8988T (cell line): ENCODE data around the gene FH.
A peak's percentile ranks its signal among the peaks of the same experiment; 100 is the strongest.

Source experiments
- DNase-seq: peaks from one replicate; pipeline ENCODE4 v3.0.0; 2011

Gene FH

DNA sequence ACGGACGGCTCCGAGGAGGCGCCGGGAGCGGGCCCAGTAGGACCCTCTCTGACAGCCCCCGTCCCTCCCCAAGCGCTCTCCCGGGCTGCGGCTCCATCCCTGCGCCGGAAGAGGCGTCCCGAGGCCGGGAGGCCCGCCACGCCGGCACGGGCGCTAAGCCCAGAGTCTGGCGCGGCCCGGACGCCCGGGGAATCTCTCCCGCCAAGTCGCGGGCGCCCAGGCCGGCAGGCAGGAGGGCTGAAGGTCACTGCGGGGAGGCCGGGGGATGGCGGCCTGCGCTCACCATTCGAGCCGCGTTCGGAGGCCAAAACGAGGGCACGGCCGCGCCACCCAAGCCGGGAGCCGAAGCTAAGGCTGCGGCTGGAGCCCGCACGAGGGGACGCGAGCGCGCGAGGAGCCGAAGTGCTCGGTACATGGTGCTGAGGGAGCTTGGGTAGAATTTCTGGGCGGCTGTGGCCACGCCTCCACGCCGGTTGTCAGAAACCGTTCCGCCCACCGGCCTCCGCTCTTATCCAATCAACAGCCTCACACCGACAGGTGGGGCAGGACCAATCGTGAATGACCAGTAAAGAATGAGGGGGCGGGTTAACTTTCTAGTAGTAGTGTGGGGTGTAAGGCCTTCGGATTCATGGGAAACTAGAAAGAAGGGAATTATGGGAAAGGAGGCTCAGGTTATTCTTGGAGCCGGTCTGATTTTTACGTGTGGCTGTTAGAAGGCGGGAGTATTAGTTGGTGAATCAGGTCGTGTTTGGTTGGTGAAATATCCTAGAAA, at the start of gene FH:
TSS of gene FH (minus strand) at position 448 of the 772 bp plus-strand sequence. CDS start at position 415, 33 bp downstream.
- DNase-seq, result peak; percentile 28

- no peak for DNase-seq
These were observed 41.3 kb upstream of the FH start for GRCh38 chr1:241560849-241561187.

GRCh38 chr1:241560146-241560848, 40.7 kb upstream of the FH start:
- DNase-seq, result no peak

GRCh38 chr1:241557551-241558193, 38.1 kb upstream of the FH start:
- no peak for DNase-seq

- no peak for DNase-seq
These were observed 37.5 kb upstream of the FH start for GRCh38 chr1:241557031-241557430.

- DNase-seq, result no peak
These were observed 36.0 kb upstream of the FH start for GRCh38 chr1:241555526-241555925.

- DNase-seq, result no peak
These were observed 34.5 kb upstream of the FH start for GRCh38 chr1:241553886-241554592.

DNA sequence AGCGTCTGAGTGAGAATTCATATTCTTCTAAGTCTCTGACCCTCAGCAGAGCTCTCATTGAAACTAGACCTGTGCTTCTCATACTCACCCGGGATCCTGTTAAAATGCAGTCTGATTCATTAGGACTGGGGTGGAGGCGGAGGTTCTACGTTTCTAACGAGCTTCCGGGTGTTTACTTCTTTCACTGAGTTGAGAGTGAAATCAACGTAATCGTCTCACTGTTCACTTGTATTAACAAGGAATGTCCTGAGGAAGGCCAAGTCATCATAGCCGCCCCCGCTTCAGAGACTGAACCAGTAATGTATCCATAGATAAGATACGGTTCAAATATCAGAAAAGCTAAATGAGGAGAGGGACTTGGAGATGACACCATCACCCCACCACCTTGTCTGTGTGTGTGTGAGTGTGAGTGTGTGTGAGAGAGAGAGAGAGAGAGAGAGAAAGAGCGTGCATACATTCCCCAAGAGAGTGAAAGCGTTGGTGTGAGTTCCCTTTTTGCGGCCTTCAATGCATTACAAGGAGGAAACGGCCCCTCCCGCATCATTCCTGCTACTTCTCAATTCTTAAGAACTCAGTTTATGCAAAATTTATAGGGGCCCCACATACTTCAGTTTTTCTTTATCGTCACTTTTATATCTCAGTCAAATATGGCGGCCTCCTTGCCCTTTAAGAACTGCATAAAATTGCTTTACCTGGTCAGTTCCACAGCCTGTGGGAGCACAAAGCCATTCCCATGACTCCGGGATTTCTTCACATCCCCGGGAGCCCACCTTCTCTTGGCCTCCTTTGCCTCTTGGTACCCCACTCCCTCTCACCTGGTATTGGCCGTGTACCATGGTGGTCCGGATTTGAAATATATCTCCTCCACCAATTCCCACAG, 32.4 kb upstream of the FH start:
- DNase-seq, result no peak

DNA sequence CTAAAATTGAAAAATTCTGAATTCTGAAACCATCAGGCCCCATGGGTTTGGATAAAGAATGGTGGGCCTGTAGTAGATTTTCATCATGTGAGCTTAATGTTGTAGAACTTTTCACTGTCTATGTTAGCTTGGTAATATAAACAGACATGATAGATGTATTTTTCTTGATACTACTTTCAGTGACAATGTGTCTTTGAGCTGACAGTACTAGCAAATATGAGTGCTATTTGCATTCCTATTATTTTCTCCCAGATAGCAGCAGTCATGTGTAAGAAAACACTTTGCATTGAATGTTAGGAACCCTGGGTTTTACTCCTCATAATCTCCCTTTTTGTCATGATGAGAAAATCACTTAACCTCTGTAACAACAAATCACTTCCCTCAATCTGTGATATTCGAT, 30.8 kb upstream of the FH start:
- no peak for DNase-seq

DNA sequence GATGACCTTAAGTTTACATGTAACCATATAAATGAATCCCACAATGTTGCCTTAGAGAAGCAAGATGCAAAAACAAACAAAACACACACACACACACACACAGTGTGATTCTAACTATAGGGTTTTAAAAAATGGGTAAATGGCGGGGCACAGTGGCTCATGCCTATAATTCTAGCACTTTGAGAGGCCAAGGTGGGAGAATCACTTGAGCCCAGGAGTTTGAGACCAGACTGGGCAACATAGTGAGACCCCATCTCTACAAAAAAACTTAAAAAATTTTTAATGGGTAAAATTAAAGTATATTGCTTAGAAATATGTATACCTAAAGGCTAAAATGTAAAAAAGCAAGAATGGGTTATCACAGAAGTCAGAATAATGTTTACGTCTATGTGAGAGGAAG, 28.5 kb upstream of the FH start:
- DNase-seq, result no peak

DNA sequence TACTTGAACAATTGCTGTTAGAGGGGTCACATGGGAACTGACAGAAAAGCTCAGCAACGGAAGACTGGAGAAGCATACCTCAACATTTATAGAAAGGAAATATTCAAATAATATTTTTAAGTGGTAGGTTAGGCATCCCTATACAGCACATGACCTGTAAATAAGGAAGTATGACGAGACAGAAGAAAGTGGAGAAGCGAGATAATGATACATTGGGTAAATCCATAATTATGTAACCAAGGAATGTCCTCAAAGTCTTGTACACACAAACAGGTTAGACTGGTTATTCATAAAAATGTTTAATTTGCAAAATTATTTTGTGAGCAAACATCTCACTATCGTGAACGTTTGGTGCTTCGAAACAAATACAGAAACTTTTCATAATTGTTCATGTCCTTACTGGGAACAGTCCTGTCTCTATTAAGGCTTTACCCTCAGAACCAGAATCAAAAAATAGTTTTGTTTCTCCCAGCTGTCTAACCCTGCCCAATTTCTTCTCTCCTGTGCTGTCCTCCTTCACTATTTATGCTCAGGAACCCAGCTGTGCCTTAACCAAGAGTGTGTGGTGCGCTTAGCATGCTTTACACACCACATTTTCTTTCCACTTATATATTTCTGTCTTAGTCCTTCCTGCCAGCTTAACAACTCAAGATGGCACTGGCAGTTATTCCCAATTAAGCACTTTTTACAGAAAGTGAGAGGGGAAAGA, 22.8 kb upstream of the FH start:
- no peak for DNase-seq

- no peak for DNase-seq
These were observed 17.4 kb upstream of the FH start for GRCh38 chr1:241536969-241537368.

GRCh38 chr1:241536304-241536703, 16.7 kb upstream of the FH start:
- no peak for DNase-seq

GRCh38 chr1:241533326-241534115, 14.0 kb upstream of the FH start:
- DNase-seq, result no peak

DNA sequence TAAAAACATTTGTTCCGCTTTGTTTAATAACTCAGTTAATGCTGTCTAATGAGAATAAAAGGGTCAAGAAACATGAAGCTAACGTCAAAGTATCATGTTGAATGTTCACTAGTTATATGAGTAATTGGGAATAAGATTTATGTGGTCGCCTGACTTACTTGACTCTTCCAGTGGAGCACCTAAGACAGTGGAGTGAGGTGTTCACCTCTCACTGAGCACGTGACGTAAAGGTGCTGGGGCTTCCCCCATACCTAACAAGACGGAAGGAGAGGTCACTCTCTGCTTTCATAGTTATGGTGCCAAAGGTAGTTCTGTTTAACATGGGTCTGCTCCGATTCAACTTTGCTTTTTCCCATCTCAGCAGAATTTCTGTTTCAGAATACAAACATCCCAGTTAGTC, 13.3 kb upstream of the FH start:
- DNase-seq, result no peak

DNA sequence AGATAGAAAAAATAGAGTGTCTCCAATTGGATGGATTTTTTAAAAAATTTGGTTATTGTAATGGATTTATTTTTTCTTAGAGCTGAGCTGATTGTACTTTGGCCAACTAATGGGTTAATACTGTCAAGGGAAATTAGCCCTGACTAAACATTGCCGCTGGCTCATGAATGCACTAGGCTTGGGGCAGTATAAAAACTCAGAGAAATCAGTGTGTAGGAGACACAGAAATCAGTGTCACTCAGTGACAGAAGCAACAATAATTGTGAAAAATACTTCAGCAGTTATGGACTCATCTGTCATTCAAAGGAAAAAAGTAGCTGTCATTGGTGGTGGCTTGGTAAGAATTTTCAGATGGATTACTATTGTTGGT, 12.6 kb upstream of the FH start, which contains the start of gene KMO:
TSS of gene KMO (plus strand) at position 217 of the 370 bp plus-strand sequence. CDS start at position 284, 67 bp downstream.
- DNase-seq, result no peak

- no peak for DNase-seq
These were observed 11.9 kb upstream of the FH start for GRCh38 chr1:241531195-241532161.

- no peak for DNase-seq
These were observed 7.6 kb upstream of the FH start for GRCh38 chr1:241527146-241527545.

- no peak for DNase-seq
These were observed 5.5 kb upstream of the FH start for GRCh38 chr1:241525026-241525425.

GRCh38 chr1:241521718-241522117, 2.2 kb upstream of the FH start:
- no peak for DNase-seq
